Lower leg skin (tissue), 4 donors: Measurements from ENCODE around the gene EXOC6B. TPM values are rescaled to one million over a fixed set of nuclear protein-coding genes. Genes with fewer than 3 reads are reported as not detected.

ENCODE experiments used
- DNase-seq, 2 donors: peaks; one replicate each; pipeline ENCODE4 v3.0.0-alpha.2; 2019; ENCODE audit warnings: low spot score in 2 of 2
- H3K4me3 ChIP-seq: fragments of 200-600 bp; sonication (generic); 2 replicates; pipeline ENCODE4 v1.5.1; 2017; ENCODE audit warnings: mild to moderate bottlenecking, low read depth; ENCODE audit not compliant: poor library complexity, severe bottlenecking
- CTCF ChIP-seq, 3 donors: fragments of 450-650 bp; IDR thresholded peaks; one replicate each; pipeline ENCODE4 v1.5.1; 2016; ENCODE audit warnings: antibody characterized with exemption in 3 of 3, mild to moderate bottlenecking in 3 of 3, moderate library complexity in 2 of 3
- POLR2A ChIP-seq, 2 donors: fragments of 450-650 bp; IDR thresholded peaks; one replicate each; pipeline ENCODE4 v1.6.1; 2016 to 2017; ENCODE audit warnings: antibody characterized with exemption in 2 of 2, mild to moderate bottlenecking in 1 of 2, moderate library complexity in 1 of 2
- WGBS, 2 donors: methylation state at CpG; one replicate each; pipeline ENCODE4 v1.1.5; 2018; 5-methylcytosine and 5-hydroxymethylcytosine counted together
- intact Hi-C: fragments of 100-400 bp; cut with DNase I; formaldehyde crosslinking; loops from one replicate; pipeline ENCODE4 v1.15.0; 2023; ENCODE audit warnings: low total_unique reads
- total RNA-seq, 4 donors: library from RNA; depleted of rRNA; stranded (reverse); fragments of >200 nt; gene quantifications; one replicate each; pipeline ENCODE4 v1.1.0, GENCODE V29; 2016

Gene EXOC6B
- total RNA-seq, 4 donors from 2014 or later: 85.8 to 164 (median 103) TPM

GRCh38 chr2:72627083-72627482, 198.8 kb downstream of the EXOC6B start:
- DNase-seq: no peak
- intact Hi-C loops: no loop called here
- TF ChIP-seq POLR2A (IDR thresholded peaks at IDR 0.05) (no peak), CTCF (IDR thresholded peaks at IDR 0.05) (no peak)
- no peak overlapping the region for H3K4me3 ChIP-seq
- WGBS, 2 donors: 97 to 98% methylated on average over 1 of the region's 1 CpG

- TF ChIP-seq POLR2A (IDR thresholded peaks at IDR 0.05): no peak
- TF ChIP-seq CTCF (IDR thresholded peaks at IDR 0.05): no peak
- DNase-seq: no peak
- 33 to 41% methylated on average over 1 of the region's 1 CpG for WGBS, 2 donors
- no peak overlapping the region for H3K4me3 ChIP-seq
- intact Hi-C loops: no loop called here
Measured at GRCh38 chr2:72625366-72625765, 200.5 kb downstream of the EXOC6B start.

GRCh38 chr2:72623481-72623880, 202.4 kb downstream of the EXOC6B start:
- no peak for DNase-seq
- no peak for TF ChIP-seq CTCF (IDR thresholded peaks at IDR 0.05)
- TF ChIP-seq POLR2A (IDR thresholded peaks at IDR 0.05): no peak
- no peak overlapping the region for H3K4me3 ChIP-seq
- intact Hi-C loops: no loop called here

GRCh38 chr2:72619626-72620025, 206.2 kb downstream of the EXOC6B start:
- TF ChIP-seq CTCF (IDR thresholded peaks at IDR 0.05) (no peak), POLR2A (IDR thresholded peaks at IDR 0.05) (no peak)
- H3K4me3 ChIP-seq: no peak overlapping the region
- 96% methylated on average over 3 of the region's 3 CpGs for WGBS, 2 donors
- intact Hi-C loops: no loop called here
- DNase-seq: no peak

GRCh38 chr2:72613931-72614330, 211.9 kb downstream of the EXOC6B start:
- no peak overlapping the region for H3K4me3 ChIP-seq
- DNase-seq: no peak
- TF ChIP-seq CTCF (IDR thresholded peaks at IDR 0.05) (no peak), POLR2A (IDR thresholded peaks at IDR 0.05) (no peak)
- WGBS, 2 donors: 50 to 72% methylated on average over 3 of the region's 3 CpGs
- intact Hi-C loops: no loop called here

GRCh38 chr2:72612614-72613160, 213.1 kb downstream of the EXOC6B start:
- intact Hi-C loops: no loop called here
- TF ChIP-seq POLR2A (IDR thresholded peaks at IDR 0.05): no peak
- no peak for TF ChIP-seq CTCF (IDR thresholded peaks at IDR 0.05)
- WGBS, 2 donors: 58 to 73% methylated on average over 4 of the region's 4 CpGs
- DNase-seq: no peak
- H3K4me3 ChIP-seq: no peak overlapping the region
